ENCODE results near the gene ANKFN1. TPM values are rescaled to one million over a fixed set of nuclear protein-coding genes. Genes with fewer than 3 reads are reported as not detected.

ANKFN1 gene
- total RNA-seq, 1 experiment from 2014 or later: not detected

DNA sequence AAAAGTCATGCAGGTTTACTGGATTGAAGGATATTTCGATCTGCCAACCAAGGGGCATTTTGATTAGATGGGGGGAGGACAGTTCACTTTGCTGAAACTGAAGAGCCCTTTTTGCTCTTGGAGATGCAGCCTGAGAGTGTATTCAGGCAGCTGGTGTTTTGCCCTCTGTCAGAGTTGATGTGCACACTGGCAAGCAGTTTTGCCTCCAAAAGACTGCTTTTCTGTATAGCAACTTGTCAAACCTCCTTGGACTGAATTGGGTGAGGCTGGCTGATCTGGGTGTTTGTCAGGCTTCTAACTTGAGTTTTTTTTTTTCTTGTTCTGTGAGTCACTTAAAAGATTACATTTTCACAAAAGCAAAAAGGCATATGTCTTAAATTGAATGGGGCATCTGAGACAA lies 22.6 kb upstream of the ANKFN1 start:
- intact Hi-C loops (cut with micrococcal nuclease; ENCODE audit: unreplicated experiment): no loop called here
- CTCF ChIA-PET: no interaction called here
- no peaks in the 10 kb centered on the region for H3K4me1 ChIP-seq (ENCODE audit: insufficient read depth, low read length, poor library complexity, severe bottlenecking)
- BruUV-seq (replicated peaks): no TSS peak
- no peak for DNase-seq (ENCODE audit: low spot score)
- H3K27me3 ChIP-seq (replicated peaks; ENCODE audit: insufficient read depth, low read depth, low read length, poor library complexity): peaks cover 50% of the 10 kb centered on the region
- H3K36me3 ChIP-seq (ENCODE audit: insufficient read depth, low read length, poor library complexity, severe bottlenecking): no peaks in the 10 kb centered on the region
- no peaks in the 10 kb centered on the region for H3K9me3 ChIP-seq (ENCODE audit: low read depth, low read length, poor library complexity, severe bottlenecking)
- H3K4me3 ChIP-seq (ENCODE audit: low read depth, low read length, poor library complexity, severe bottlenecking): no peak overlapping the region
- TF ChIP-seq CTCF (conservative IDR thresholded peaks at IDR 0.05; ENCODE audit: low read depth, low read length) (no peak), EZH2 (IDR thresholded peaks at IDR 0.05; ENCODE audit: borderline replicate concordance, low read depth, low read length, poor library complexity, severe bottlenecking) (no peak)
- no peak overlapping the region for H3K27ac ChIP-seq (ENCODE audit: low read depth, low read length, poor library complexity, severe bottlenecking)
- POLR2A ChIA-PET (ENCODE audit: low non-redundant PET): no interaction called here

DNA sequence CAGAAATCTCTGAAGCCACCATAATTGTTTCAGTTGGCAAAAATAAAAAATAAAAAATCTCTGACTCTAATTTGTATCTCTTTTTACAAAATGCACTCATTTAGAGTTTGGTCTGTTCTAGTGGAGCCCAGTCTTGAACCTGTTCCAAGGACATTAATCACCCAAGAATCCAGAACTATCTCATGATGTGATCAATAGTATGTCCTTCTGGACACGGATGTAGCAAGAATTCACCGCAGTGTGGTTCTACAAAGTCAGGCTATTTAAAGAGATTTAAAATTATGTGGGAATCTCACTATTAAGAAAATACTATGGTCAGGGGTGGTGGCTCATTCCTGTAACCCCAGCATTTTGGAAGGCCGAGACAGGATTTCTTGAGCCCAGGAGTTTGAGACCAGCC lies 21.8 kb upstream of the ANKFN1 start:
- POLR2A ChIA-PET (ENCODE audit: low non-redundant PET): no interaction called here
- no peak overlapping the region for H3K27ac ChIP-seq (ENCODE audit: low read depth, low read length, poor library complexity, severe bottlenecking)
- no peak for TF ChIP-seq EZH2 (IDR thresholded peaks at IDR 0.05; ENCODE audit: borderline replicate concordance, low read depth, low read length, poor library complexity, severe bottlenecking)
- TF ChIP-seq CTCF (conservative IDR thresholded peaks at IDR 0.05; ENCODE audit: low read depth, low read length): no peak
- no peaks in the 10 kb centered on the region for H3K4me1 ChIP-seq (ENCODE audit: insufficient read depth, low read length, poor library complexity, severe bottlenecking)
- intact Hi-C loops (cut with micrococcal nuclease; ENCODE audit: unreplicated experiment): no loop called here
- H3K27me3 ChIP-seq (replicated peaks; ENCODE audit: insufficient read depth, low read depth, low read length, poor library complexity): peaks cover 50% of the 10 kb centered on the region
- CTCF ChIA-PET: no interaction called here
- H3K9me3 ChIP-seq (ENCODE audit: low read depth, low read length, poor library complexity, severe bottlenecking): no peaks in the 10 kb centered on the region
- DNase-seq (ENCODE audit: low spot score): no peak
- no TSS peak for BruUV-seq (replicated peaks)
- no peaks in the 10 kb centered on the region for H3K36me3 ChIP-seq (ENCODE audit: insufficient read depth, low read length, poor library complexity, severe bottlenecking)
- H3K4me3 ChIP-seq (ENCODE audit: low read depth, low read length, poor library complexity, severe bottlenecking): no peak overlapping the region

DNA sequence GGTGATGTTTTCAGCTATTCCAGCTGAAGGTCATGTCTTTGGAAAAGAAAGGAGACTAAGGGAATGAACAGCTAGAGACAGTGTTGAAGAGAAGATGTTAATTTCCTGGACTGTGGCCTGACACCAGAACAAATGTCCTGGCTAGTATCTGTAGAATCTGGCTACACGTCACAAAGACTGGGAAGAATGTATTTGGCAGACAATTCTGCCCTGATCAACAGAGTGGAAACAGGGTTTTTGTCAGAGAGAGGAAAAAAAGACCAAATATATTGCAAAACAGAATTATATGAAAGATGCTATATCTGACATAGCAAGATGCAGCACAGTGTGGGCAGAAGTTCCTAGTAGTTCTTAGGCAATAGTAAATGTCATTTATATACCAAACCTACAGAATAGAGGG lies 17.0 kb upstream of the ANKFN1 start:
- ChIA-PET CTCF (no interaction called here), POLR2A (ENCODE audit: low non-redundant PET) (no interaction called here)
- intact Hi-C loops (cut with micrococcal nuclease; ENCODE audit: unreplicated experiment): no loop called here
- TF ChIP-seq EZH2 (IDR thresholded peaks at IDR 0.05; ENCODE audit: borderline replicate concordance, low read depth, low read length, poor library complexity, severe bottlenecking) (no peak), CTCF (conservative IDR thresholded peaks at IDR 0.05; ENCODE audit: low read depth, low read length) (no peak)
- Histone ChIP-seq H3K36me3 (ENCODE audit: insufficient read depth, low read length, poor library complexity, severe bottlenecking) (no peaks in the 10 kb centered on the region), H3K4me3 (ENCODE audit: low read depth, low read length, poor library complexity, severe bottlenecking) (no peak overlapping the region), H3K27me3 (replicated peaks; ENCODE audit: insufficient read depth, low read depth, low read length, poor library complexity) (peaks cover 29% of the 10 kb centered on the region), H3K4me1 (ENCODE audit: insufficient read depth, low read length, poor library complexity, severe bottlenecking) (no peaks in the 10 kb centered on the region), H3K9me3 (ENCODE audit: low read depth, low read length, poor library complexity, severe bottlenecking) (no peaks in the 10 kb centered on the region), H3K27ac (ENCODE audit: low read depth, low read length, poor library complexity, severe bottlenecking) (no peak overlapping the region)
- no peak for DNase-seq (ENCODE audit: low spot score)
- no TSS peak for BruUV-seq (replicated peaks)

Data from A673 (cell line).